ENCODE results near the gene ALDH6A1.

- TF ChIP-seq POLR2AphosphoS5 (IDR thresholded peaks at IDR 0.05; ENCODE audit: borderline replicate concordance, low read depth, low read length) = no peak
- TF ChIP-seq EZH2 (IDR thresholded peaks at IDR 0.05) = no peak
- no peak for TF ChIP-seq FOXP2 (optimal IDR thresholded peaks at IDR 0.05; ENCODE audit: control extremely low read depth, extremely low read length, insufficient read depth)
Observed at GRCh38 chr14:74035556-74035955, 48.7 kb downstream of the ALDH6A1 start.
